Measurements from ENCODE around the gene CLEC1A.

CLEC1A gene

GRCh38 chr12:10098791-10099190 lies at the start of gene CLEC1A:
Gene CLEC1A, minus strand, starts transcription at chr12:10098985. Its CDS starts 63 bp downstream, at chr12:10098922.
- CTCF ChIA-PET = no interaction called here
- DNase-seq (ENCODE audit: low read depth, low spot score) = no peak
- POLR2A ChIA-PET = no interaction called here
- H3K4me3 ChIP-seq (ENCODE audit: low read depth, low read length) = no peak within 1 kb of the TSS
- TF ChIP-seq CTCF (IDR thresholded peaks at IDR 0.05; ENCODE audit: insufficient read depth, low read length, missing control alignments) = no peak

- CTCF ChIA-PET = no interaction called here
- DNase-seq (ENCODE audit: low read depth, low spot score) = no peak
- POLR2A ChIA-PET = no interaction called here
- TF ChIP-seq CTCF (IDR thresholded peaks at IDR 0.05; ENCODE audit: insufficient read depth, low read length, missing control alignments) = no peak
- H3K4me3 ChIP-seq (ENCODE audit: low read depth, low read length) = no peak overlapping the region
Observed at GRCh38 chr12:10147714-10148403, 49.1 kb upstream of the CLEC1A start.

- H3K4me3 ChIP-seq (ENCODE audit: low read depth, low read length) = no peak overlapping the region
- ChIA-PET CTCF (interaction anchor here (0.7 to 2.3 kb wide), 11 partner anchors 10 to 395 kb away, joined by 3 to 24 read pairs (median 5); partner anchors contain the start of gene CLEC9A), POLR2A (no interaction called here)
- TF ChIP-seq CTCF (IDR thresholded peaks at IDR 0.05; ENCODE audit: insufficient read depth, low read length, missing control alignments) = no peak
- DNase-seq (ENCODE audit: low read depth, low spot score) = no peak
Observed at GRCh38 chr12:10142976-10143589, 44.3 kb upstream of the CLEC1A start.

- no peak overlapping the region for H3K4me3 ChIP-seq (ENCODE audit: low read depth, low read length)
- ChIA-PET POLR2A (no interaction called here), CTCF (interaction anchor here (0.7 to 4.2 kb wide), 20 partner anchors 10 to 389 kb away, joined by 3 to 82 read pairs (median 6); partner anchors contain the start of genes CLEC12B, CLEC7A and CLEC9A)
- TF ChIP-seq CTCF (IDR thresholded peaks at IDR 0.05; ENCODE audit: insufficient read depth, low read length, missing control alignments) = peak; percentile 39
- no peak for DNase-seq (ENCODE audit: low read depth, low spot score)
Observed at GRCh38 chr12:10140001-10140400, 41.2 kb upstream of the CLEC1A start.

- no peak overlapping the region for H3K4me3 ChIP-seq (ENCODE audit: low read depth, low read length)
- POLR2A ChIA-PET = no interaction called here
- DNase-seq (ENCODE audit: low read depth, low spot score) = no peak
- TF ChIP-seq CTCF (IDR thresholded peaks at IDR 0.05; ENCODE audit: insufficient read depth, low read length, missing control alignments) = no peak
- CTCF ChIA-PET = interaction anchor here (1.2 to 3.6 kb wide), 4 partner anchors 18 to 386 kb away, joined by 3 to 13 read pairs (median 4); partner anchors contain the start of gene CLEC12B
Observed at GRCh38 chr12:10136637-10137205, 37.9 kb upstream of the CLEC1A start.

GRCh38 chr12:10135126-10135525 lies 36.3 kb upstream of the CLEC1A start:
- H3K4me3 ChIP-seq (ENCODE audit: low read depth, low read length) = no peak overlapping the region
- CTCF ChIA-PET = interaction anchor here (0.9 to 3.6 kb wide), 4 partner anchors 103 to 387 kb away, joined by 3 to 13 read pairs (median 6); partner anchors contain the start of gene CLEC12B
- TF ChIP-seq CTCF (IDR thresholded peaks at IDR 0.05; ENCODE audit: insufficient read depth, low read length, missing control alignments) = no peak
- POLR2A ChIA-PET = no interaction called here
- DNase-seq (ENCODE audit: low read depth, low spot score) = no peak
